ENCODE measurements around the gene PCBD2.

- TF ChIP-seq CTCF (IDR thresholded peaks at IDR 0.05 in 4 of 5, conservative IDR thresholded peaks at IDR 0.05 in 1 of 5) = no peak
- no peak for TF ChIP-seq POLR2A (IDR thresholded peaks at IDR 0.05)
These were observed 38.6 kb downstream of the PCBD2 start for GRCh38 chr5:134943547-134943946.
